Hematopoietic multipotent progenitor cell (in vitro differentiated cells): Measurements from ENCODE around the gene FBXL15. TPM values are rescaled to one million over a fixed set of nuclear protein-coding genes. Genes with fewer than 3 reads are reported as not detected.

Experiments used
- DNase-seq, 3 donors: peaks; one replicate each; pipeline ENCODE4 v3.0.0-alpha.2; 2011 to 2015; ENCODE audit warnings: low read depth in 2 of 3, low spot score in 2 of 3
- total RNA-seq: library from RNA; depleted of rRNA; stranded (reverse); fragments of >200 nt; gene quantifications from one replicate; pipeline ENCODE4 v1.2.3, GENCODE V29; 2012

FBXL15 gene
- total RNA-seq, 1 donor: 21.8 TPM

DNA sequence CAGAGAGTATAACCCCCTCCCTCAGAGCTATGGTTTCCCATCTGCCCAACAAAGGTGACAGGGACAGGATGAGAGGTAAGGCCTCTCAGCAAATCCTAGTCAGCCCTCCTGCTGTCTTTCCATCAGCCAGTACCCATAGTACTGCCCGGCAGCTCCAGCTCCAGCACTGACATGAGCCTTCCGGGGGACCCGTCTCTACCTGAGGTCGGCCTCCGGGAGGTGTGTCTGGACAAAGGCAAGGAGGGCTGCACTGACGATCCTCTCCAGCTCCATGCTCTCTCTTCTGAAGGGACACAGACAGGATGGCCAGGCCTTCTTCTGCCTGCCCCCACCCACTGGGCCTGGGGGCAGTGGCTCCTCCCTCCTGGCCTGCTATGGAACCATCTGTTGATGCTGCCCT lies 4.3 kb downstream of the FBXL15 start:
- DNase-seq: no peak

DNA sequence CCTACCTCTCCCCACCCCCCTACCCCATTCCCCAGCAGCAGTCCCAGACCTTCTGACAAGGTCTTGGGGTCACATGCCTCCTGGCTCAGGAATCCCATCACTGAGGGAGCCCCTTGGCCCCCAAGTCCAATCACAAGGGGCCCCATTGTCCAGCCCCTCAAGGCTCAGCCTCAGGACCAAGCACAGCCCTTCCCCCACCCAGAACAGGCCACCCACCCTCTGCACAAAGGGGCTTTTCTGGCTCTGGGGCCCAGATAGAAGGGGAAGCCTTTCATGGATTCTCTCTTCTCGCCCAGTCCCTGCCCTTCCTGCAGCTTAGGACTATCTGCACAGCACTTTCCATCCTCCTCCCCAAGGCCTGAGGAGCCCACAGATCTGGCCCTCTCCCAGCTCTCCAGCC lies 4.8 kb downstream of the FBXL15 start:
- no peak for DNase-seq

DNA sequence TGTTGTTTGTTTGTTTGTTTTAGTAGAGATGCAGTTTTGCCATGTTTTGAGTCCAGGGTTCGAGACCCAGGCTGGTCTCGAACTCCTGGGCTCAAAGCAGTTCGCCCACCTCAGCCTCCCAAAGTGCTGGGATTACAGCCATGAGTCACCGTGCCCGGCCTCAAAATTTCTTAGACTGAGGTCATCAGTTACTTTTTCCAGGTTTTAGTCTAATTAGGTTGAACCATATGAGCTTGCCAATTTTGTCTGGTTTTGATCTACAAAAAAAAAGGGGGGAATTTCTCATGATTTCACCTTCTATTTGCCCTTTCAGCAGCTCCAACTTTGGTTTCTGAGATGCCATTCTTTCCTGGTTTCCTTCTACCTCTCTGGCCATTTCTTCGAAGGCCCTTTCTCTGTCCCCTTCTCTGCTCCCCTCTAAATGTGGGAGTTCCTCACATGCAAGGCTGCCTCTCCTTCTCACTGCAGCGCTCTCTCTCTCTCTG lies 6.2 kb downstream of the FBXL15 start:
- DNase-seq: no peak

DNA sequence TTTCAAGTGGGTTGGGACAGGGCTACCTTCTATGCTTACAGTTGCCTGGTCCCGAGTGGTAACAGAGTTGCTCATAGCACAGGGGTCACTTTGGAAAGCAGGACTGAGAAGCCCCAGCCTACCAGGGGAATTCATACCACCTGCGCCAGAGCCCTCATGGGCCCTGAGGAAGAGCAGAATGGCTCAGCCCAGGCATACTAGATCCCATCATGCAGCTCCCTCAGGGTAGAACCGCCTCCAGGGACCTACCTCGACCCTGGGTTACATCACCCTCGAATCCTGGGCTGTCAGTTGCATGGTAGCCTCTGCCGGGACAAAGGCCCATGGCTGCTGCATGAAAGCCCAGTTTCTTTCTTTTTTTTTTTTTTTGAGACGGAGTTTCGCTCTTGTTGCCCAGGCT lies 8.8 kb downstream of the FBXL15 start:
- no peak for DNase-seq

DNA sequence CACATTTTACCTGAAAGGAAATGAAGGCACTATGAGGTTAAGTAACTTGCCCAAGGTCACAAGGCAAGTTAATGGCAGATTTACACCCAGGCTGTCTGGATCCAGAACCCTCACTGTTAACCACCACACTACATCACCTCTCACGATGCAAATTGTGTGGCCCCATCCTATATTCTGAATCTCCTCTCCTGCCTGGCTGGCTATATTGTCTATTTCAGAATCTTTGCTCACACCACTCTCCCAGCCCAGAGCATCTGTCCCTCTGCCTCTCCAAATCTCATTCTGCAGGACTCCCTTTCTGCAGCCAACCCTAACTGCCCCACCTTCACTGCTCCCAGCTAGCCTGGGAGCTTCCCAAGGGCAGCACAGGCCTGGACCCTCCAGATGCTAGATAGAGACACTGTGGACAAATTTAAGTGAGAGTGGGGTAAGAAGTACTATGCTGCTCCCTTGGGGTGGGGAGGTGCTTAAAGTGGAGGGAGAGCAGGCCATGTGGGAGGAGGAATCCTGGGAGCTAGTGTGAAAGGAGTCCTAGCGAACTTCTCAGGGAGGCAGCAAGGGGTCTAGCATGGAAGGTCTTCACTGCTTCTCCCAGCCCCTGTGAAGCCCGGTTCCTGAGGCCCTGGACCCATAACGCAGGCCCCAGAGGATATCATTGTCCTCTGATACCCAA lies 11.0 kb downstream of the FBXL15 start:
- DNase-seq: no peak

DNA sequence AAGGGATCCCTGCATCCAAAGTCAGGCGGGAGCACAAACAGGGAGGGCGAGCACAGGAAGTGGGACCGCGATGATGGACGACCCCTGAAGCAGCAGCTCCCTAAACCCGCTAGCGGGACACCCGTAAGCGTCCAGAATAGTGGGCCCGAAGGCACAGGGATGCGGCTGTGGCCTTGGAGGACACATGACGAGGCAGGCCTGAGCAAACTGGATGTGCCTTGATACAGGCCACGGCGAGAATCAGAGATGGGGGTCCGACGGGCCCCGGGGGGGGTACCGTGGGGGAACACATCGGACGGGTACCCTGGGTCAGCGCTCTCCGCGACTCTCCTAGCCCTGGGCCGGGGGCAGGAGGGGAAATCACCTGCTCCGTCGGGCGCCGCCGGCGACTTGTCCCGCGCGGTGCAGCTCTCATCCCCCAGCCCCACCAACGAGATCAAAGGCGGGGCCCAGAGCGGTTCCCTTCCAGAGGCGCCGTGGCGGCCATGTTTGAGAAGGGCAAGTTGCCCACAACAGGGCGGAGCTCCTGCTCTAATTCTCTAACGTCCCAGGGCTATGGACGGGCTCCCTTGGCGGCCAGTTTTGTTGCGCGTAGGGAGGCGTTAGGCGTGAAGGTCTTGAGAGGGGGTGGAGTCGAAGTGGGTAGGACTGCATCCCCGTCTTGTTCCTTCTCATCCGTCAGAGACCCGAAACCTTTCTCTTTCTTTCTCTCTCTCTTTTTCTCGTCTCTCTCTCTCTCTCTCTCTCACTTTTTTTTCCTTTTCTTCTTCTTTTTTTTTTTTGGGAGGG lies 11.7 kb downstream of the FBXL15 start, which contains the start of gene CUEDC2:
CUEDC2 (minus strand) TSS at position 413 of the 789 bp plus-strand sequence. CDS start 7,386 bp downstream, outside the sequence.
- DNase-seq: peak; percentile 83 to 98 (median 96)

DNA sequence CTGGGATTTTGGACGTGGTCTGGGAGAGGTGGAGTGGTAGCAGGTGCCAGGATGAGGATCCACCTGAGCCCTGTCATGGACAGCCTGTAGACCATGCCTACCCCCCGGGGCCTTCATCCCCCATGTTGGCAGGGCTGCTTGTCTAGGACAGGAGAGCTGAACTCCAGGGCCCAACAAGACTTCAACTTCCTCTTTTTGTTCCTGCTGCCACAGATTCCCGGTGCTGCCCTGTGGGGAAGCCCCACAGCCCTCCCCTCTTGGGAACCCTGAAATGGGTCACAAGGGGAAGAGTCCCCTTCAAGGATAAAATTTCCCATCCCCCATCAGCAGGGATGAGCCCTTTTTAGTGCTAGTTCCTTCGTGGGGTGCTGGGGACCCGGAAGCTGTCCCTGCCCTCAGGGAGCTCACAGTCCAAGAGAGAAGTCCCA lies 13.0 kb downstream of the FBXL15 start:
- DNase-seq: peak in 1 of 3 donors; percentile 60

DNA sequence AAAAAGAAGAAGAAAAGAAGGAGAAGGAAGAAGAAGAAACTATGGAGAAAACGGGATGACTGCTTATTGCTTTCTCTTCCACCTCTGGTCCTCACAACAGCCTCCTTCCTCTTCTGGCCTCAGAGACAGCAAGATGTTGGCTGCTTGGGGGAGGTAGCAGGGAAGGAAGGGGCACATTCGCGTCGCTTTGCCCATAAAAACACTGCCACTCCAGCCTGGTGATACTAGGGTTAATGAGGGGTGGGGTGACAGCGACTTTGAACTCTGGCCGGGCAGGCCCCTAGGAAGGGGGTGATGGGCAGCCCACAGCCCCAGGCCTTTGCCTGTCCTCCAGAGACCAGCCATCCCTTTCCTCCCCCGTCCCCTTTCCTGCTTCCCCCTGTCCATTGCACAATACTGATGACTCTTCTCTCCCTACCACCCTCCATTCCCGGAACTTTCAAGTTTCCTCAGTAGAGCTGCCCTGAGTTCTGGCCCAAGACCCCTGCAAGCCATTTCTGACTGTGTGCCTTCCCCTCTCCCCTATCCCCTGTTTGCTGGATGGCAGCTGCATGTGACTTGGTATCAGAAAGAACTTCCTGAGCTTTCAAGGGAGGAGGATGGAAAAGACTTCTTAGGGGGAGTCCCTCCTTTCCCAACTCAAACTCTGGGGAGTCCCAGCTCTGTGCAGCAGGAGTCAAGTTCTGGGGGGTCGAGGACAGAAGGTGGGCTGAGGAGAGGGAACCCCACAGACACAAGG lies 13.9 kb downstream of the FBXL15 start:
- no peak for DNase-seq

DNA sequence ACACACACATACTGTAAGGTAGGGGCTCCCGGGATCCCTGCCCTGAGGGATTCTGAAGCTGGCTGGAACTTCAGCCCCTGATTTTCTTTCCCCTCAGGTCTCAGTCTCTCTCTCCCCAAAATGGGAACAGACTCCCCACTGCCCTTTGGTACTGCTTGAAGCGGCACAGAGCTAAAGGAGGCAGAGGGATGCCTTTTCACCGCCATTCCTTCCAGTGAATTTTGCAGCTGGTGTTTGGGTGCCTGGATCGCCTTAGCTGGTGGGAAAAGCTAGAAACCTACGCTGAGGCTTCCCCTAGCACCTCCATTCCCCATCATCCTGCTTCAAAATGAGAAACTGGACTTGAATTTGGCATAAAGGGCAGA lies 14.5 kb downstream of the FBXL15 start:
- DNase-seq: no peak

DNA sequence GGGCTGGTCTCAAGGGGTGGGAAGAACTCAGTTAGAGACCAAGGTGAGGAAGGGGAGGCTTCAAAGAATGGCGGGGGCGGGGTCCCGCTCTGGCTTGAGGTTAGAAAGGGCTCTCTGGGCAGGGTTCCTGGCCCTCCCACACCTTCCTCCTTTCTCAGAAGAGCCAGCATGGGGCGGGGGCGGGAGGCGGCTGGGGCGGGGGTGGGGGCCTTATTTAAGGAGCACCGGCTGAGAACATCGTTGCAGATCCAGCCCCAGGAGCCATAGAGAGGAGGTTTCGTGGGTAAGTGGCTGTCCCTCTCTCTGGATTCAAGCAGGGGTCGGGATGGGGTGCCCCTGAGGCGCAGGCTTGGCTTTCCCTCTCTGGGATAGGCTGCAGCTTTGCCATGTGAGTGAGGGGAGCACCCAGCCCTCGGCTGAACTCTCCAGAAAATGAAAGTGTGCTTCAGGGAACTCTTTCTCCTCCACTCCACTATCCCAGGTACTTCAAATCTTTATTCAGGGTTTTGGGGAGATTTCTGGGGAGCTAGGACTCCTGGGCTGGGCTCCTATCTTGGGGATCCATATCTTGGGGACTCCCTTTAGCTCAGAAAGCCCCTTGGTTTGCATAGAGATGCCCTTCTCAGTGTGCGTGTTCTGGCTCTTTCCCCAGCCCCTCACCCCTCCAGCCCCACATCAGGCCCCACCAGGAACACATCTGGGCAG lies 15.0 kb downstream of the FBXL15 start:
- peak in 2 of 3 donors; percentile 53 to 56 for DNase-seq

DNA sequence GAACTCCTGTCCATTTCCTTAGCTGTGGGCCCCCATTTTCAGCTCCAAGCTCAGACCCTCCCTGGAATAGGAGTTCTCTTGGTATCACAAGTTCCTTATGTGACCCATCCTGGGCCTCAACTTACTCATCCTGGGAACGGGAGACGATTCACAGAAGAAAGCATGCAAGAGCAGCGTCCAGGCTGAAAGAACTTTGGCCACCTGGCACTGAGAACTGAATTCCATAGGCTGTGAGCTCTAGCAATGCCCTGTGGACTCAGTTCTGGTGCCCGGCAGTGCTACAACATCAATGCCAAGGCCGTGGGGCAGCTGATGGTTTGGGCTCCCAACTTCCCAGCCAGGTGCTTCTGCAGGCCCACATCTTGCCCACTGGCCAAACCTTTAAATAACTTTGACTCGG lies 15.7 kb downstream of the FBXL15 start:
- DNase-seq: no peak

DNA sequence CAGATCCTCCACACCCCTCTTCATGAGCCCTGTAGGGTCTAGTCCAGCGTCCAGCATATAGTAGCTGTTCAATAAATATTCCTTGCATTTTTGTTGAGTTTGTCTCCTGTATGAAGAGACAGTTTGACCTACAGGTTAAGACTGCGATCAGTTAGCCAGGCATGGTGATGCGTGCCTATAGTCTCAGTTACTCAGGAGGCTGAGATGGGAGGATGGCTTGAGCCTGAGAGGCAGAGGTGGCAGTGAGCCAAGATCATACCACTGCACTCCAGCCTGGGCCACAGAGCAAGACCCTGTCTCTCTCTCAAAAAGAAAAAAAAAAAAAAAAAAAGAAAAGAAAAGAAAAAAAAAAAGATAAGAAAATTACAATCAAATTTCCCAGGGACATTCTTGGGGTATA lies 16.9 kb downstream of the FBXL15 start:
- DNase-seq: no peak

DNA sequence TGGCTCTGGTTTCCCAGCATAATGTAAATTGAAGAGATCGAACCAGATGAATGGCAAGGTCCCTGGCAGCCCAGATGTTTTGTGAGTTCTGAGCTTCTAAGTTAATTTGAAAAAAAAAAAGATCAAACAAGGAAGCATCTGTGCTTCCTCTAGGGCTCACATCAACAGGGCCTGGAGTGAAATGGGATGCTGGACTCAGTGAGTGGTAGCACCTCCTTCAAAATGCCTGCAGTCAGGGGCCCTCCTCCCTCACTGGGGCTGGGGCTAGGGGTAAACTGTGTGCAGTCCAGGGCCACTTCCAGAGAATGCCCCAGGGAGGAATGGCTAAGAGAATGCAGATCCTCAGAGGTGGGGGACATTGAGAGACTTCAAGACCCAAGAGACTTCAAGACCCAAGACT lies 17.7 kb downstream of the FBXL15 start:
- DNase-seq: peak in 1 of 3 donors; percentile 52

DNA sequence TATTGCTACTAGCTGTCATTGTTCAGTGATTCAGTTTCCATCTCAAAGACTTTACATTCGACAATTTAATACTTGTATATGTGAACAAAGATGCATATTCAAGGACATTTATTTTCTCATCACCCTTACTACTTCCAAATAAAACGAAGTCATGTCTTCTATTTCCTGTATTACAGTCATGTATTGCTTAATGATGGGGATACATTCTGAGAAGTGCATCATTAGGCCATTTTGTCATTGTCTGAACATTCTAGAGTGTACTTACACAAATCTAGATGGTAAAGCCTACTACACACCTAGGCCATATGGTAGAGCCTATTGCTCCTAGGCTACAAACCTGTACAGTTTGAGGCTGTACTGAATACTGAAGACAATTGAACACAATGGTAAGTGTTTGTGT lies 24.2 kb downstream of the FBXL15 start:
- no peak for DNase-seq

DNA sequence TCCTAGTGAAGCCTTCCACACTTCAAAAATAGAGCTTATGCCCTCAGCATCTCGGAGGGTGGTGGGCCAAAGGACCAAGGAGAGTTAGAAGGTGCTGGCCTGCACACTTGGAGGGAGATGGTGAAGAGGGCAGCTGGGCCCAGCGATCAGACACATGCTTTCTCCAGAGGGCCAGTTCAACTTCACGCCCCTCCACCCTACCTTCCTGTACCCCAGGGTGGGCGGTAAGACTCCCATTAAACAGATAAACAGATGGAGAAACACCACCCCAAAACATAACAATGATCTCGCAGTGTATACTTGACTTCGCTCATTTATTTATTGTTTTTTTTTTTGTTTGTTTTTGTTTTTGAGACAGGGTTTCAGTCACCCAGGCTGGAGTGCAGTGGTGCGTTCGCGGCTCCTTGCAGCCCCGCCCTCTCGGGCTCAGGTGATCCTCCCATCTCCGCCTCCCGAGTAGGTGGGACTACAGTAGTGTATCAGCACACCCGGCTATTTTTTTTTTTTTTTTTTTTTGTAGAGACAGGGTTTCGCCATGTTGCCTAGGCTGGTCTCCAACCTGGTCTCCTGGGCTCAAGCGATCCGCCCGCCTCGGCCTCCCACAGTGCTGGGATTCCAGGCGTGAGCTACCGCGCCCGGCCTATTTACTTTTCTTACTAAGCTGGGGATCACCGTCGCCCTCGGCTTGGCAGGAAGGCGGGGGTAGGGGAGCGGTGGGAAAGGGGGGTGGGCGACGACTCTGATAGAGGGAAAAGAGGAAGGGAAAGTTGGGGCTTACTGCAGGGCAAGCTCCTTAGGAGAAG lies 28.9 kb downstream of the FBXL15 start:
- peak in 2 of 3 donors; percentile 81 to 86 for DNase-seq

DNA sequence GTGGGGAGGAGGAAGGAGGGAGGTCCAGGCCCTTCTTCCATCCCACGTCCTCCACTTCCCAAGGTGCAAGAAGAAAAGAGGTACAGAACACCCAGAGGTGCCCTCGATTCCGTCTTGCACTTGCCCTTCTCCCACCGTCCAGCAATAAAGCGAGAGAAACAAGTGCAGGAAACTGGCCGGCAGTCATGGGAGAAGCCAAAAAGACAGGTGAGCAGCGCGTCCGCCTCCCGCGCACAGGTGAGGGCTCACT lies 29.4 kb downstream of the FBXL15 start:
- peak in 1 of 3 donors; percentile 43 for DNase-seq

DNA sequence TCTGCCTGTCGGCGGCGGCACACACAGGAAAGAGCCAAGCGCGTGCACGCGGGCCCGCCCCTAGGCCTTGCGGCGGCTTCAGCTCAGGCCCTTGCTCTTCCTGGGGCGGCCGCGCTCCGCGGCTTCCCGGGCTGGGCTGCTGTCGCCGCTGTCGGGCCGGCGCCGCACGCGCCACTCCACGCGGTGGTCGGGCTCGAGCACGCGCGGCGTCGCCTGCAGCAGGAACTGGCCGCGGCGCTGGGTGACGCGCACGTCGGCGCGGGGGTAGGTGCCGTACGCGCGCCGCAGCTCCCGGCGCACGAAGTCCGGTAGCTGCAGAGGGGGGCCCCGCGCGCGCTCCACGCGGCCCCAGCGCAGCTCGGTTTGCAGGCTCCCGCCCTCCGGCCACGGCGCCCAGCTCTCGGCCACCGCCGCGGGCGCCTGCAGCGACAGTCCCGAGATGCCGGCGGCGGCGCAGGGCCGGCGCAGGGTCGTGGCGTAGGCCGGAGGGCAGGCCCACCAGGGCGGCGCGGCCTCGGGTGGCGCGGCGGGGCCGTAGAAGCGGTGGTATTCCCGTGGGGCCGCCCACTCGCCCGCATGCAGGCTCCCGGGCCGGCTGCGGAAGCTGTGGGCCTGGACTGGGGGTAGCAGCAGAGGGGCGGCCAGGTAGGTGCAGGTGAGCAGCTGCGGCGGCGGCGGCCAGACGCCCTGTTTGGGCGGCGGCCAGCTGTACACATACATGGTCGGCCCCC lies 29.9 kb downstream of the FBXL15 start:
- peak; percentile 83 to 90 (median 85) for DNase-seq

DNA sequence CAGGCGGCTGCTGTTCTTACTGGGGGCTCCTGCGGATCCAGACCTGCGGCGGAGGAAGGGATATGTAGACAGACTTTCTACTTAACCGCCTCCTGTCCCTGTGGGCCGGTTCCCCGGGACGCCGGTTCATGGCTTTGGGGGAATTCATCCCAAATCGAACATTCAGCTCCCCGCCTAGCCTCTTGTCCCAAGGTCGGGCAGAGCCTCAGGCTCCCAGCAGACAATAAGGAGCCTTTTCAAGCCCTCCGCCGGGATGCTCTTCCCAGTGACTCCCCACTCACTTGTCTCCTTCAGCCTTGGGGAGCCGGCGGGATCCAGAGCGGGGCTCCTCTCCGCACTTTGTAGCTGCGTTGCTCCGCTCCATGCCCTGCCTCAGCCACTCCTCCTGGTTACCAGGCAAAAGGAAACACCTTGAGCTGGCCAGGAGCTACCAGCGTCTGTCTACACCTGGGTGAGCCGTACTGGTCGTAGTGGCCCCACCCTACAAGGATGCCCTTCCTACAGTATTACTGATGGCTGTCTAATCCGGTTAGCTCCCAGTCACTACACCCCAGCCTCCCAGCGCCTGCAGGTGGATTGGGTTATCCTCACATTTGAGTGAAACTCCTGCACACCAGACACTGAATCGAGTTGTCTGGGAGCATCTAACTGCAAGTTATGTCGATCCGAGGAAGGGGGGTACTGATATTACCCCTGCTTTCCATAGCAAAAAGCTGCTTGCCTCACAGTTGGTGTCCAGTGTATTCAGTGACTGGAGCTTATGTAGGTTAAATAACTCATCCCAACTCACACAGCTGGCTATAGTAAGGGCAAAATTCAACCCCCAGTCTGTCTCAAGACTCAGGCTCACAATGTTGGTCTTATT lies 30.7 kb downstream of the FBXL15 start, which contains the start of gene C10orf95:
C10orf95 (minus strand) TSS at position 439 of the 865 bp plus-strand sequence. CDS start 450 bp downstream, outside the sequence.
- no peak for DNase-seq
